ENCODE measurements around the gene MAGI1.

The MAGI1 gene

GRCh38 chr3:66021731-66022131, 17.0 kb downstream of the MAGI1 start:
- no peak overlapping the region for H3K27ac ChIP-seq (replicated peaks)
- H3K27me3 ChIP-seq (ENCODE audit: insufficient read depth, poor library complexity, severe bottlenecking), result no peaks in the 10 kb centered on the region
- TF ChIP-seq GABPA (IDR thresholded peaks at IDR 0.05; ENCODE audit: low read depth), result no peak
- TF ChIP-seq SPI1 (IDR thresholded peaks at IDR 0.05; ENCODE audit: borderline replicate concordance, low read depth), result no peak
- no peak for TF ChIP-seq REST (IDR thresholded peaks at IDR 0.05; ENCODE audit: insufficient replicate concordance, low read depth)
- TF ChIP-seq POLR2AphosphoS5 (IDR thresholded peaks at IDR 0.05; ENCODE audit: low read depth), result no peak
- no peak for TF ChIP-seq CTCF (IDR thresholded peaks at IDR 0.05; ENCODE audit: insufficient read depth, low read length)
- H3K4me3 ChIP-seq (replicated peaks; ENCODE audit: insufficient read depth, low read length), result no peak overlapping the region
- DNase-seq (ENCODE audit: low read depth in 1 of 2, low spot score in 1 of 2), result no peak

GRCh38 chr3:66019896-66020295, 18.8 kb downstream of the MAGI1 start:
- no peak overlapping the region for H3K27ac ChIP-seq (replicated peaks)
- no peak for TF ChIP-seq REST (IDR thresholded peaks at IDR 0.05; ENCODE audit: insufficient replicate concordance, low read depth)
- TF ChIP-seq SPI1 (IDR thresholded peaks at IDR 0.05; ENCODE audit: borderline replicate concordance, low read depth), result no peak
- TF ChIP-seq CTCF (IDR thresholded peaks at IDR 0.05; ENCODE audit: insufficient read depth, low read length), result no peak
- TF ChIP-seq GABPA (IDR thresholded peaks at IDR 0.05; ENCODE audit: low read depth), result no peak
- TF ChIP-seq POLR2AphosphoS5 (IDR thresholded peaks at IDR 0.05; ENCODE audit: low read depth), result no peak
- H3K27me3 ChIP-seq (ENCODE audit: insufficient read depth, poor library complexity, severe bottlenecking), result no peaks in the 10 kb centered on the region
- no peak overlapping the region for H3K4me3 ChIP-seq (replicated peaks; ENCODE audit: insufficient read depth, low read length)
- no peak for DNase-seq (ENCODE audit: low read depth in 1 of 2, low spot score in 1 of 2)

GRCh38 chr3:66018057-66019033, 20.4 kb downstream of the MAGI1 start:
- no peak overlapping the region for H3K4me3 ChIP-seq (replicated peaks; ENCODE audit: insufficient read depth, low read length)
- TF ChIP-seq GABPA (IDR thresholded peaks at IDR 0.05; ENCODE audit: low read depth), result no peak
- TF ChIP-seq REST (IDR thresholded peaks at IDR 0.05; ENCODE audit: insufficient replicate concordance, low read depth), result no peak
- no peak for TF ChIP-seq CTCF (IDR thresholded peaks at IDR 0.05; ENCODE audit: insufficient read depth, low read length)
- TF ChIP-seq POLR2AphosphoS5 (IDR thresholded peaks at IDR 0.05; ENCODE audit: low read depth), result no peak
- no peak for TF ChIP-seq SPI1 (IDR thresholded peaks at IDR 0.05; ENCODE audit: borderline replicate concordance, low read depth)
- no peaks in the 10 kb centered on the region for H3K27me3 ChIP-seq (ENCODE audit: insufficient read depth, poor library complexity, severe bottlenecking)
- no peak for DNase-seq (ENCODE audit: low read depth in 1 of 2, low spot score in 1 of 2)
- H3K27ac ChIP-seq (replicated peaks), result no peak overlapping the region

Measured in HL-60 (cell line).